AG04449 (cell line): ENCODE data around the gene LRRC2.

Source experiments
- CTCF ChIA-PET: fragments of 350-600 bp; formaldehyde crosslinking; extraction: SDS; loops from one replicate; lab custom pipeline; 2021; ENCODE audit warnings: antibody characterized with exemption; lab: Yijun Ruan, JAX
- POLR2A ChIA-PET: fragments of 400-600, 350-600 bp; formaldehyde crosslinking; extraction: SDS; loops from one replicate; lab custom pipeline; 2020; ENCODE audit warnings: antibody characterized with exemption, inconsistent platforms; lab: Yijun Ruan, JAX
- DNase-seq: peaks from one replicate; pipeline ENCODE4 v3.0.0-alpha.2; 2010; ENCODE audit warnings: low read depth, low spot score
- H3K4me3 ChIP-seq: 2 replicates; pipeline ENCODE4 v1.5.1; 2011; ENCODE audit warnings: low read depth, mild to moderate bottlenecking, control low read depth, low read length
- TF ChIP-seq, protein P1 (sequence below): IDR thresholded peaks from one replicate; pipeline ENCODE4 v1.5.1; 2011; ENCODE audit warnings: mild to moderate bottlenecking, moderate library complexity, low read length, control low read depth, inconsistent platforms; ENCODE audit not compliant: insufficient read depth; ENCODE audit errors: missing control alignments

LRRC2 gene

DNA sequence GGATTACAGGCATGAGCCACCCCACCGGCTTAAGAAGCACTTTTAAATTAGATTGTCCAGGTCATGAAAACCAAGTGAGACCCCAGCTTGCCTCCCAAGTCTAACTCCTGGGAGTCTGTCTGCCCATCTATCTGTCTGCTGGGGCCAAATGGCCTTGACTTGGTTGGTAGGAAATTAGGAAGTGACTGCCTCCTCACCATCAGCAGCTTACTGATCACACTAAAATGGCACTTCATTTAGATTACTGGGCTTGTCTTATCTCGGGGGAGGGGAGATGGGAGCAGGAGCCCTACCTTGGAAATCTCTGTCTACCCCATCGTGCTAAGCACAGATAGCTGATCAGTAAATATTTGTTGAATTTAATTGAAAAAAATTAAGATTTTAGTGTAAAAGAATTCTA is 5.6 kb upstream of the LRRC2 start:
- ChIA-PET POLR2A (no interaction called here), CTCF (interaction anchor here (0.9 to 1.2 kb wide), 2 partner anchors 58 to 83 kb away, joined by 3 read pairs; no protein-coding TSS in a partner anchor)
- H3K4me3 ChIP-seq = no peak overlapping the region
- TF ChIP-seq, protein P1, sequence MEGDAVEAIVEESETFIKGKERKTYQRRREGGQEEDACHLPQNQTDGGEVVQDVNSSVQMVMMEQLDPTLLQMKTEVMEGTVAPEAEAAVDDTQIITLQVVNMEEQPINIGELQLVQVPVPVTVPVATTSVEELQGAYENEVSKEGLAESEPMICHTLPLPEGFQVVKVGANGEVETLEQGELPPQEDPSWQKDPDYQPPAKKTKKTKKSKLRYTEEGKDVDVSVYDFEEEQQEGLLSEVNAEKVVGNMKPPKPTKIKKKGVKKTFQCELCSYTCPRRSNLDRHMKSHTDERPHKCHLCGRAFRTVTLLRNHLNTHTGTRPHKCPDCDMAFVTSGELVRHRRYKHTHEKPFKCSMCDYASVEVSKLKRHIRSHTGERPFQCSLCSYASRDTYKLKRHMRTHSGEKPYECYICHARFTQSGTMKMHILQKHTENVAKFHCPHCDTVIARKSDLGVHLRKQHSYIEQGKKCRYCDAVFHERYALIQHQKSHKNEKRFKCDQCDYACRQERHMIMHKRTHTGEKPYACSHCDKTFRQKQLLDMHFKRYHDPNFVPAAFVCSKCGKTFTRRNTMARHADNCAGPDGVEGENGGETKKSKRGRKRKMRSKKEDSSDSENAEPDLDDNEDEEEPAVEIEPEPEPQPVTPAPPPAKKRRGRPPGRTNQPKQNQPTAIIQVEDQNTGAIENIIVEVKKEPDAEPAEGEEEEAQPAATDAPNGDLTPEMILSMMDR = no peak
- no peak for DNase-seq

DNA sequence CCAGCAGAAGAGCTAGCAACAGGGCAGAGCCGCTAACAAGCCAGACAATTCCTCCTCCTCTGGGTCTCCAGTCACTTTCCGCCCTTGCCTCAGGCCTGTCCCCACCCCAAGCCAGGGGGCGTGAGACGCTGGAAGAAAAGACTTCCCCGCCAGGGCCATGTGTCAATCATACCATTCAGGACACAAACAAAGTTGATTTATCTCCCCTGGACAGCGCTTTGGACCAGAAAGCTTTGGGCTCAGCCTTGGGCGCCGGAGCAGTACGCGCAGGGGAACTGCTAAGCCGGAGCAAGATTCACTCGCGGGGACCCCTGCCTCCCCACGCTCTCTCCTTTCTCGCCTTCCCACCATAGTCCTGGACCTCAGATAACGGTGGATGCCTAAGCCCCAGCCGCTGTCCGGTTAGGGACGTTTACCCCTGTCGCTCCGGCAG is 479 bp downstream of the LRRC2 start:
- CTCF ChIA-PET = interaction anchor here (4.9 kb wide), 1 partner anchor 77 kb away, joined by 46 read pairs; no protein-coding TSS in a partner anchor
- DNase-seq = no peak
- TF ChIP-seq, protein P1 = no peak
- POLR2A ChIA-PET = no interaction called here
- peak overlapping the region; percentile 62 for H3K4me3 ChIP-seq

DNA sequence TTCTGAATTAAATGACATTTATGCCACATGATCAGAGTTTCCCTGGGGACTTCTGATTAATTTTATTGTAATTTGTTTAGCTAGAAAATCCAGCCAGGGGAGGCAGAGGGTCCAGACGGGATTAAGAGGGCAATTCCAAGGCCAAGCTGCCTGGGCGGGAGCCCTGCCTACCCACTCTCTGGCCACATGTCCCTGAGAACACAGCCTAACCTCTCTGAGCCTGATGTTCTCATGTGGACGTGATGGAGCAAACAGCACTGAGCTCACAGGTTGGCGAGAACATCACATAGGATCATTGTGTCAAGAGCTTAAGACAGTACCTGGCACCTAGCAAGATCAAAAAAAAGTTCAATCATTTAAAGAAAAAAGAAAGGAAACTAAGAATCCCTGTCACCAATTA is 1.0 kb downstream of the LRRC2 start:
- ChIA-PET CTCF (interaction anchor here (4.9 kb wide), 1 partner anchor 76 kb away, joined by 46 read pairs; no protein-coding TSS in a partner anchor), POLR2A (no interaction called here)
- H3K4me3 ChIP-seq = no peak overlapping the region; the same call in 1 of the 2 replicates

DNA sequence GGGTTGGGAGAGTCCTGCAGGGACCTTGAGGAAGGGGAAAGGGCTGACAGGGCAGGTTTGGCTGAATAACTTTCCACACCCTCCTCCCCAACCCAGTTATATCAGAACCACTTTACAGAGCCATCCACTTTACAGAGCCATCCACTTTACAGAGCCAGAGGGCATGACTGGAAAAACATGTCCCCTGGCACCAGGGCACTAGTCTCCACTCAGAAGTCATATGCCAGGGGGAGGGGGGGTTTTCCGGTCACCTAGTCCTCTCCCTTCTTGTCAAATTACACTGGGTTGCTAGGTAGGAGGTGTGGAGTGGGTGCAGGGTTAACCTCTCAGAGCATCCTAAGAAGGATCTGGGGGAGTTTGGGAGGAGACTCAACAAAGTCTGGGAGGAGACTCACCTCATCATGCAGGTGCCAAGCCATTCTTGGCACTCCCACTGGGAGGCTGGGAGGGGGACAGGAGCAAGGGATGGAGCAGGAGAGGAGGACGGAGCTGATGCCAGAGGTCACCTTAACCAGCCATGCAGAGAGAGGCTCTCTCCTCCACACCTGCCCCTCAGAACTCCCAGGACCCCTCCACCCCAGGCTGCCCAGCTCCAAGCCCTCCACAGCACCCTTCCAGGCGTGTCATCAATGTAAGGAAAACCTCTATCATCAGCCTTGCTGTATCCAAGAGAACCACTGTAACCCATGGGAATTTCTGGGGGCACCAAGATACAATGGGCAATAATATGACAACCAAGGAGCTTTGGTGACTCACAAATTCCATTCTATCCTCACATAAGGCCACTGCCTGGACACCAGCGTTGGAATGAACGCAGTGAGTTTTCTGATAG is 1.7 kb downstream of the LRRC2 start:
- DNase-seq = no peak
- no peak overlapping the region for H3K4me3 ChIP-seq
- TF ChIP-seq, protein P1 = no peak
- POLR2A ChIA-PET = no interaction called here
- CTCF ChIA-PET = interaction anchor here (4.9 kb wide), 1 partner anchor 76 kb away, joined by 46 read pairs; no protein-coding TSS in a partner anchor

More for the DNA sequence above, 1.0 kb downstream of the LRRC2 start:
- TF ChIP-seq, protein P1 = no peak
- DNase-seq = no peak

DNA sequence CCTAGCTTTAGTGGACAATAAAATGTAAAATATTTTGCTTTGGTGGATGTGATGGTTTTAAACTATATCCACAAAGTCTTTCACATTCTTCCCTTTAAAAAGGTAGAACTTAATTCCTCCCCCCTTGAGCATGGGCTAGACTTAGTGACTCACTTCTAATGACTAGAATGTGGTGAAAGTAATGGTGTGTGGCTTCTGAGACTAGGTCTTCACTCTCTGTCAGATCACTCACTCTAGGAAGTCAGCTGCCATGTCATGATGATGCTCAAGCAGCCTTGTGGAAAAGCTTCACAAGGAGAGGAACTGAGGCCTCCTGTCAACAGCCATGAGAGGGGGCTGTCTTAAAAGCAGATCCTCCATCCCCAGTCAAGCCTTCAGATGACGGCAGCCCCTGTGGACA is 4.2 kb downstream of the LRRC2 start:
- H3K4me3 ChIP-seq = no peak overlapping the region
- TF ChIP-seq, protein P1 = no peak
- no peak for DNase-seq
- ChIA-PET CTCF (interaction anchor here (0.9 to 7.8 kb wide), 3 partner anchors 10 to 73 kb away, joined by 3 to 112 read pairs (median 4); no protein-coding TSS in a partner anchor), POLR2A (no interaction called here)

DNA sequence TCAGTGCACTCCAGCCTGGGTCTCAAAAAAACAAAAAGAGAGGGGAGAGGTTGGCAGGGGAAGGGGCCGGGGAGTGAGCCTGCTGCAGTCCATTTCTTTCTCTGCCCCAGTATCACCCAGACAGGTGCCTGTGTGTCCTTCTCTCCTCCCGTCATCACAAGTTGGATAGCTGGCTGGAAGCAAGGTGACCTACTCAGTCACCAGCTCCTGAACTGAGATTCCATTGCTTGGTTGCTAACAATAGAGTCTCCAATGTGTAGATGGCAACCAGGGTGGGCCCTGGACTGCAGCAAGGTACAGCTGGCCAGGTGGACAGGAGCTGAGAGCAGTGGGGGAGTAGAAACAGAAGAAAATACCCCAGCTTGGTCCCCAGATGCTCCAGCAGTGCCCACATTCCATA is 4.6 kb downstream of the LRRC2 start:
- no peak overlapping the region for H3K4me3 ChIP-seq
- ChIA-PET CTCF (interaction anchor here (0.9 to 7.8 kb wide), 3 partner anchors 9 to 72 kb away, joined by 3 to 112 read pairs (median 4); no protein-coding TSS in a partner anchor), POLR2A (no interaction called here)
- TF ChIP-seq, protein P1 = no peak
- DNase-seq = no peak
